ENCODE results near the gene CEBPA.

DNA sequence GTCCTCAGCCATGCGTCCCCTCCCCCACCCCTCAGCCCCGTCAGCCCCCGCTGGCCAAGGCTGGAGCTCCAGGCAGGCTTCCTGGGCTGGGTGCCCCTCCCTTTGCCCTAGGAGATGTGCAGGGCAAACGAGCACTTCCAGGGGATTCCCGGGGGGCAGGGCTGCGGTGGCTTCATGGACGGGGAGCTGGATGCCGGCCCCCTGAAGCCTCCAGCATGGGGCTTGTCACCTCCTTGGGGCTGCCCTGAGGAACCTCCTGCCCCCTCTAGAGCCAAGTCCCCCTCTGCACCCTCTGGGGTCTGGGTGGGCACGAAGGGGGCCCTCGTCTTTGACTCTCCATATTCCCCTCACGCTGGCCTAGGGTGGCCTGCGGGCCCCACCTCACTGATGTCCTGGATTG, 51.3 kb downstream of the CEBPA start:
- TF ChIP-seq POLR2A (IDR thresholded peaks at IDR 0.05; ENCODE audit: low read depth, low read length) (no peak), TAF1 (IDR thresholded peaks at IDR 0.05; ENCODE audit: borderline replicate concordance, low read depth, low read length) (no peak)

Measured in GM12892 (cell line).